Measurements from ENCODE around the gene ABTB1. TPM values are rescaled to one million over a fixed set of nuclear protein-coding genes. Genes with fewer than 3 reads are reported as not detected.

The ABTB1 gene
- total RNA-seq, 1 experiment from 2014 or later, result 12.5 TPM

GRCh38 chr3:127645371-127646015 lies 27.3 kb upstream of the ABTB1 start:
- H3K4me1 Mint-ChIP-seq, result peaks cover 26% of the 10 kb centered on the region
- no peaks in the 10 kb centered on the region for H3K9me3 Mint-ChIP-seq
- ATAC-seq (no peak), DNase-seq (ENCODE audit: low spot score) (no peak)
- H3K4me3 Mint-ChIP-seq, result no peak overlapping the region
- no peak overlapping the region for H3K27ac Mint-ChIP-seq
- TF ChIP-seq GABPB1 (CRISPR knock-in tag; IDR thresholded peaks at IDR 0.05) (no peak), RORB (CRISPR knock-in tag; IDR thresholded peaks at IDR 0.05) (no peak), ZNF138 (CRISPR knock-in tag; conservative IDR thresholded peaks at IDR 0.05) (no peak), SP1 (CRISPR knock-in tag; conservative IDR thresholded peaks at IDR 0.05) (no peak), ZNF317 (CRISPR knock-in tag; IDR thresholded peaks at IDR 0.05; ENCODE audit: borderline replicate concordance, low read depth) (no peak), JUN (CRISPR knock-in tag; IDR thresholded peaks at IDR 0.05) (no peak), FOXP4 (CRISPR knock-in tag; IDR thresholded peaks at IDR 0.05) (no peak), NFE2L1 (CRISPR knock-in tag; IDR thresholded peaks at IDR 0.05) (no peak), E2F5 (CRISPR knock-in tag; IDR thresholded peaks at IDR 0.05) (no peak), ERG (CRISPR knock-in tag; IDR thresholded peaks at IDR 0.05) (no peak), JAZF1 (CRISPR knock-in tag; IDR thresholded peaks at IDR 0.05) (no peak), ZNF232 (CRISPR knock-in tag; IDR thresholded peaks at IDR 0.05) (no peak), NFATC4 (CRISPR knock-in tag; IDR thresholded peaks at IDR 0.05) (no peak)
- H3K27me3 Mint-ChIP-seq (ENCODE audit: low read depth), result no peaks in the 10 kb centered on the region
- H3K36me3 Mint-ChIP-seq, result peaks cover 6% of the 10 kb centered on the region
- POLR2A ChIA-PET, result no interaction called here
- CTCF ChIA-PET, result interaction anchor here (1.8 to 3.5 kb wide), 2 partner anchors 34 to 70 kb away, joined by 6 to 12 read pairs; no protein-coding TSS in a partner anchor

GRCh38 chr3:127646501-127647046 lies 26.2 kb upstream of the ABTB1 start:
- no peak for TF ChIP-seq SMAD4 (CRISPR knock-in tag; IDR thresholded peaks at IDR 0.05)
- TF ChIP-seq SP1 (CRISPR knock-in tag; conservative IDR thresholded peaks at IDR 0.05), result no peak
- TF ChIP-seq PRRX2 (CRISPR knock-in tag; IDR thresholded peaks at IDR 0.05), result no peak
- TF ChIP-seq GTF2I (CRISPR knock-in tag; conservative IDR thresholded peaks at IDR 0.05), result no peak
- no peak for TF ChIP-seq CTCF (IDR thresholded peaks at IDR 0.05)
- DNase-seq (ENCODE audit: low spot score) (no peak), ATAC-seq (no peak)
- H3K4me1 Mint-ChIP-seq, result peaks cover 26% of the 10 kb centered on the region
- no peaks in the 10 kb centered on the region for H3K9me3 Mint-ChIP-seq
- no peak overlapping the region for H3K27ac Mint-ChIP-seq
- ChIA-PET POLR2A (no interaction called here), CTCF (interaction anchor here (0.8 to 3.1 kb wide), 3 partner anchors 10 to 71 kb away, joined by 5 to 22 read pairs (median 12); no protein-coding TSS in a partner anchor)
- H3K36me3 Mint-ChIP-seq, result peaks cover 6% of the 10 kb centered on the region
- H3K4me3 Mint-ChIP-seq, result no peak overlapping the region
- no peaks in the 10 kb centered on the region for H3K27me3 Mint-ChIP-seq (ENCODE audit: low read depth)
